PC-9 (cell line): ENCODE measurements around the gene MPPED2. TPM values are rescaled to one million over a fixed set of nuclear protein-coding genes. Genes with fewer than 3 reads are reported as not detected.

Experiments
- BruUV-seq: library from RNA; stranded (reverse); fragments of 400-500 nt; replicated peaks from 2 replicates; lab custom pipeline; 2021; lab: Mats Ljungman, UMichigan
- CTCF ChIA-PET: fragments of 300-600 bp; sonication (Branson Sonifier 250); formaldehyde crosslinking; loops from one replicate; lab custom pipeline; 2022; ENCODE audit warnings: antibody characterized with exemption; lab: Charles Lee
- POLR2A ChIA-PET: fragments of 300-600 bp; sonication (Branson Sonifier 250); formaldehyde crosslinking; loops from one replicate; lab custom pipeline; 2022; ENCODE audit warnings: antibody characterized with exemption; ENCODE audit not compliant: unreplicated experiment; lab: Charles Lee
- DNase-seq, 2 experiments: peaks; one replicate each; pipeline versions ENCODE4 v3.0.0 to v3.0.0-alpha.2; 2015 to 2022; ENCODE audit warnings: mixed read lengths in 1 of 2
- H2AFZ ChIP-seq: fragments of 200-600 bp; sonication (generic); 2 replicates; pipeline ENCODE4 v1.8.1; 2017; ENCODE audit warnings: antibody characterized with exemption
- H3F3A ChIP-seq: fragments of 200-600 bp; sonication (generic); 2 replicates; pipeline ENCODE4 v1.8.1; 2017; ENCODE audit warnings: antibody characterized with exemption, mild to moderate bottlenecking, low read depth; ENCODE audit not compliant: insufficient read depth
- H3K27ac ChIP-seq: fragments of 200-600 bp; sonication (generic); 2 replicates; pipeline ENCODE4 v1.6.1; 2016; ENCODE audit warnings: mixed run types
- H3K27me3 ChIP-seq: fragments of 200-600 bp; sonication (generic); 2 replicates; pipeline ENCODE4 v1.6.1; 2016; ENCODE audit warnings: low read depth, mixed run types; ENCODE audit not compliant: insufficient read depth
- H3K36me3 ChIP-seq: fragments of 200-600 bp; sonication (generic); 2 replicates; pipeline ENCODE4 v1.6.1; 2016; ENCODE audit warnings: low read depth, mixed run types
- H3K4me1 ChIP-seq: fragments of 200-600 bp; sonication (generic); replicated peaks from 2 replicates; pipeline ENCODE4 v1.6.1; 2016; ENCODE audit warnings: mixed run types; ENCODE audit not compliant: insufficient read depth
- H3K4me2 ChIP-seq: fragments of 200-600 bp; sonication (generic); 2 replicates; pipeline ENCODE4 v1.6.1; 2017; ENCODE audit warnings: mixed run types
- H3K4me3 ChIP-seq: fragments of 200-600 bp; sonication (generic); 2 replicates; pipeline ENCODE4 v1.6.1; 2016; ENCODE audit warnings: mixed run types
- H3K79me2 ChIP-seq: fragments of 200-600 bp; sonication (generic); 2 replicates; pipeline ENCODE4 v1.6.1; 2017; ENCODE audit warnings: low read depth, mixed run types
- H3K9me2 ChIP-seq: fragments of 200-600 bp; sonication (generic); 2 replicates; pipeline ENCODE4 v1.8.1; 2017; ENCODE audit warnings: mild to moderate bottlenecking; ENCODE audit not compliant: insufficient read depth
- H3K9me3 ChIP-seq: fragments of 200-600 bp; sonication (generic); 2 replicates; pipeline ENCODE4 v1.8.1; 2016; ENCODE audit warnings: low read depth; ENCODE audit not compliant: insufficient read depth
- H4K20me1 ChIP-seq: fragments of 200-600 bp; sonication (generic); 2 replicates; pipeline ENCODE4 v1.8.1; 2017; ENCODE audit not compliant: insufficient read depth
- EZH2 ChIP-seq: fragments of 200-600 bp; sonication (generic); IDR thresholded peaks from 2 replicates; pipeline ENCODE4 v1.8.0; 2017; ENCODE audit warnings: antibody characterized with exemption, low read depth
- intact Hi-C: fragments of 100-400 bp; cut with micrococcal nuclease; formaldehyde crosslinking; loops from one replicate; pipeline ENCODE4 v1.10.0; 2022; ENCODE audit not compliant: unreplicated experiment
- total RNA-seq: library from RNA; stranded (reverse); gene quantifications from 2 replicates; pipeline ENCODE4 v1.2.3, GENCODE V29; 2021
- TF ChIP-seq, protein P1 (sequence below): fragments of 200-600 bp; sonication (generic); conservative IDR thresholded peaks from 2 replicates; pipeline ENCODE4 v1.6.1; 2017; ENCODE audit warnings: mixed run types, antibody characterized with exemption, mild to moderate bottlenecking, moderate library complexity

The MPPED2 gene
- total RNA-seq, 1 experiment from 2014 or later: not detected

DNA sequence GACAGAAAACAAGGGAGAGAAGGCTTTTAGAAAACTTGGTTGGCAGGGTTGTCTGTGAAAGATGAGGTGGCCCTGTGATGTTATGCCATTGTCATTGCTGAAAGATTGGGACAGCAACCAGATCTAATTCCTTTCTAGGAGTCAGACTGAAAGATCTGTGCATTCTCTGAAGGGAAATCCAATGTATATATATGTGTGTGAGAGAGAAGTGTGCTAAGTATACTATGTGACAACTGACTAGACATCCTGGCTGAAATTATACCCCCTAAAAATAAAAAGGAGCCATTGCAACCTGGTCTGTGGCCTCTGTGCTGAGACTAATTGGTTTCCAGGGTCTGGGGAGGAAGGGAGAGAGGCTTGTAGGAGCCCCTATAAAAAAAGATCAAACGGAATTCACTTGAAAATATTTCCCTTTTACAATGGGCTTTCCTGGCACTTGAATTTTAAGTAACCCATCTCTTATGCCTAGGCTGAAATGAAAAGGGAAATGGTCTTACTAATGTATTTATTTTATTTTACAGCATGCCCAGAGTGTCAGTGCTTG lies 1.2 kb upstream of the MPPED2 start:
- intact Hi-C loops: no loop called here
- no peaks in the 10 kb centered on the region for H3F3A ChIP-seq
- H3K9me2 ChIP-seq: no peaks in the 10 kb centered on the region
- H4K20me1 ChIP-seq: peaks cover 2% of the 10 kb centered on the region; the same call in 1 of the 2 replicates
- POLR2A ChIA-PET: no interaction called here
- no peak overlapping the region for H3K4me2 ChIP-seq
- no peak for TF ChIP-seq EZH2
- TF ChIP-seq, protein P1, sequence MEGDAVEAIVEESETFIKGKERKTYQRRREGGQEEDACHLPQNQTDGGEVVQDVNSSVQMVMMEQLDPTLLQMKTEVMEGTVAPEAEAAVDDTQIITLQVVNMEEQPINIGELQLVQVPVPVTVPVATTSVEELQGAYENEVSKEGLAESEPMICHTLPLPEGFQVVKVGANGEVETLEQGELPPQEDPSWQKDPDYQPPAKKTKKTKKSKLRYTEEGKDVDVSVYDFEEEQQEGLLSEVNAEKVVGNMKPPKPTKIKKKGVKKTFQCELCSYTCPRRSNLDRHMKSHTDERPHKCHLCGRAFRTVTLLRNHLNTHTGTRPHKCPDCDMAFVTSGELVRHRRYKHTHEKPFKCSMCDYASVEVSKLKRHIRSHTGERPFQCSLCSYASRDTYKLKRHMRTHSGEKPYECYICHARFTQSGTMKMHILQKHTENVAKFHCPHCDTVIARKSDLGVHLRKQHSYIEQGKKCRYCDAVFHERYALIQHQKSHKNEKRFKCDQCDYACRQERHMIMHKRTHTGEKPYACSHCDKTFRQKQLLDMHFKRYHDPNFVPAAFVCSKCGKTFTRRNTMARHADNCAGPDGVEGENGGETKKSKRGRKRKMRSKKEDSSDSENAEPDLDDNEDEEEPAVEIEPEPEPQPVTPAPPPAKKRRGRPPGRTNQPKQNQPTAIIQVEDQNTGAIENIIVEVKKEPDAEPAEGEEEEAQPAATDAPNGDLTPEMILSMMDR: no peak
- DNase-seq: no peak
- no peaks in the 10 kb centered on the region for H3K9me3 ChIP-seq
- no peak overlapping the region for H2AFZ ChIP-seq
- BruUV-seq: no TSS peak
- no peak overlapping the region for H3K4me3 ChIP-seq
- peaks cover 16% of the 10 kb centered on the region for H3K27me3 ChIP-seq
- H3K79me2 ChIP-seq: no peaks in the 10 kb centered on the region
- H3K4me1 ChIP-seq: no peaks in the 10 kb centered on the region
- no peak overlapping the region for H3K27ac ChIP-seq
- CTCF ChIA-PET: no interaction called here
- no peaks in the 10 kb centered on the region for H3K36me3 ChIP-seq

DNA sequence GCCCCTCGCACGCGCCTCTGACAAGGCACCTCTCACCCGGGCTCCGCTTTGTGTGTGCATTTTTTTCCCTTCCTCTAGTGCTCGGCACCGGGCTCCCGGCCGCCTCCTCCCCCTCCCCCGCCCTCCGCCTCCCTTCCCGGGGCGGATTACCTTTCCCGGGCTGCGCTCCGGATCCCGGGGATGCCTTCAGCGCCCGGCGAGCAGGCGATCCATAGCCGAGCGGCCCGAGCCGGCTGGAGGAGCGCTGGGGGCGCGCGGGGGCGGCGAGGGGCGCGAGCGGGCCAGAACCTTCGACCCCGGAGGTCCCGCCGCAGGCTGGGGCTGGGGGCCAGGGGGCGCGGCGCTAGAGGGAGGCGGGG lies 282 bp downstream of the MPPED2 start:
- H3K4me2 ChIP-seq: no peak overlapping the region
- ChIA-PET CTCF (no interaction called here), POLR2A (no interaction called here)
- H4K20me1 ChIP-seq: no peaks in the 10 kb centered on the region
- H3K27me3 ChIP-seq: peaks cover 28% of the 10 kb centered on the region
- H3K27ac ChIP-seq: no peak overlapping the region
- H3K9me3 ChIP-seq: no peaks in the 10 kb centered on the region
- no peak for DNase-seq
- no TSS peak for BruUV-seq
- H3F3A ChIP-seq: no peaks in the 10 kb centered on the region
- no peaks in the 10 kb centered on the region for H3K79me2 ChIP-seq
- intact Hi-C loops: no loop called here
- TF ChIP-seq, protein P1: no peak
- TF ChIP-seq EZH2: no peak
- H3K4me1 ChIP-seq: no peaks in the 10 kb centered on the region
- no peak overlapping the region for H2AFZ ChIP-seq
- no peaks in the 10 kb centered on the region for H3K9me2 ChIP-seq
- no peaks in the 10 kb centered on the region for H3K36me3 ChIP-seq
- no peak overlapping the region for H3K4me3 ChIP-seq

DNA sequence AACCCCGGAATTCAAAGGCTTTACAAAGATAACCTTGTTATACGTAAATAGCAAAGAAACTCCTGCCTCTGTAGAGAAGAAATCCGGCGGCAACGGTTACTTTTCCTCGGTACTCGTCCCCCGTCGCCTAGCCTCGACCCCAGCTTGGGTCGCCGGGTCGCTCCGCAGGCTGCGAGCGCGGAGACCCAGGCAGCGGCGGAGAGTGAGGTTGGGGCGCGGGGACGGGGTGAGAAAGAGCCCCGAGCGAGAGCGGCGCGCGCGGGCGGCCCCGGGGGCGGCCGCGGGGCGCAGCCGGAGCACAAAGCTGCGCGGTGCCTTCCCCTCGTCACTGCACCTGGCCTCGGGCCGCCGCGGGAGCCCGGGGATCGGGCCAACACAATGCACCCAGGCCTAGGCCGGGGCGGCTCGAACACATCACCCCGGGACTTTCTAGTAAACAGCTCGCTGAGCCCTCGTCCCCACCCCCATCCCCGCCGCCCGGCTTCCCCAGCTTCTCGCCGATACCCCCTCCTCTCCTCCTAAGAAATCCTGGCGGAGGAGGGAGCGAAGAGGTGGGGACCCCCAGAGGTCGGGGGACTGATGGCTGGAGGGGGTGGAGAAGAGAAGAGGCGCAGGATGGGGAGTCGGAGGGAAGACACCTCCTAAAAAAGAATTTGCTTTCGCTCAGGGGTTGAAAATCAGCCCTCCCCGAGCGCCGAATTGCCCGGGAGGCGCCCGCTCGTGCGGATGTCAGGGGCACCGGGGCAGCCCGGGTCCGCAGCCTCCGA lies 845 bp downstream of the MPPED2 start:
- Histone ChIP-seq H3K36me3 (no peaks in the 10 kb centered on the region), H3K4me3 (no peak overlapping the region), H3K9me2 (no peaks in the 10 kb centered on the region), H2AFZ (no peak overlapping the region), H3K4me2 (no peak overlapping the region), H3K79me2 (no peaks in the 10 kb centered on the region), H3K27me3 (peaks cover 34% of the 10 kb centered on the region), H3K4me1 (no peaks in the 10 kb centered on the region), H3K27ac (no peak overlapping the region), H3K9me3 (no peaks in the 10 kb centered on the region), H3F3A (no peaks in the 10 kb centered on the region), H4K20me1 (no peaks in the 10 kb centered on the region)
- POLR2A ChIA-PET: no interaction called here
- DNase-seq: no peak
- CTCF ChIA-PET: no interaction called here
- no TSS peak for BruUV-seq
- intact Hi-C loops: no loop called here
- TF ChIP-seq, protein P1: no peak
